Upper lobe of right lung (tissue), 1 donor: ENCODE measurements around the gene FBXW8. TPM values are rescaled to one million over a fixed set of nuclear protein-coding genes. Genes with fewer than 3 reads are reported as not detected.
A peak's percentile ranks its signal among the peaks of the same experiment; 100 is the strongest.

Experiments
- ATAC-seq: fragments of 200-7000 bp; cut with Tn5 transposase; one replicate; pipeline ENCODE4 v1.9.1; 2020; ENCODE audit warnings: mild to moderate bottlenecking, moderate library complexity
- DNase-seq: peaks from one replicate; pipeline ENCODE4 v3.0.0-alpha.2; 2020
- H3K27ac ChIP-seq: fragments of 200-600 bp; one replicate; pipeline ENCODE4 v1.8.0; 2022
- H3K27me3 ChIP-seq: fragments of 200-600 bp; one replicate; pipeline ENCODE4 v1.8.0; 2022; ENCODE audit warnings: mild to moderate bottlenecking
- H3K36me3 ChIP-seq: fragments of 200-600 bp; one replicate; pipeline ENCODE4 v1.8.0; 2022
- H3K4me1 ChIP-seq: fragments of 200-600 bp; one replicate; pipeline ENCODE4 v1.8.0; 2022
- H3K4me3 ChIP-seq: fragments of 200-600 bp; one replicate; pipeline ENCODE4 v1.8.0; 2022; ENCODE audit warnings: mild to moderate bottlenecking
- H3K9me3 ChIP-seq: fragments of 200-600 bp; one replicate; pipeline ENCODE4 v1.8.0; 2022
- intact Hi-C: fragments of 100-400 bp; cut with DNase I; formaldehyde crosslinking; loops from one replicate; pipeline ENCODE4 v1.11.0; 2022
- total RNA-seq: library from RNA; stranded (reverse); fragmentation: NEBNext Ultra II Directional; extraction: Animal tissue kit (Norgen Biotek cat#: 25700); gene quantifications from one replicate; pipeline ENCODE4 v1.2.1, GENCODE V29; 2021
- TF ChIP-seq, protein P1 (sequence below): fragments of 200-600 bp; IDR thresholded peaks from one replicate; pipeline ENCODE4 v1.8.0; 2022; ENCODE audit warnings: antibody characterized with exemption
- donor health status: DM: no; HTN: yes; CAD: no; lungs with severe emphysema.

FBXW8 gene
- total RNA-seq, 1 donor from 2014 or later = 16.8 TPM

GRCh38 chr12:117067016-117067415 is 156.3 kb downstream of the FBXW8 start:
- Histone ChIP-seq H3K4me3 (no peak overlapping the region), H3K4me1 (peaks cover 4% of the 10 kb centered on the region), H3K27me3 (no peaks in the 10 kb centered on the region), H3K27ac (no peak overlapping the region), H3K36me3 (no peaks in the 10 kb centered on the region), H3K9me3 (no peaks in the 10 kb centered on the region)
- TF ChIP-seq, protein P1, sequence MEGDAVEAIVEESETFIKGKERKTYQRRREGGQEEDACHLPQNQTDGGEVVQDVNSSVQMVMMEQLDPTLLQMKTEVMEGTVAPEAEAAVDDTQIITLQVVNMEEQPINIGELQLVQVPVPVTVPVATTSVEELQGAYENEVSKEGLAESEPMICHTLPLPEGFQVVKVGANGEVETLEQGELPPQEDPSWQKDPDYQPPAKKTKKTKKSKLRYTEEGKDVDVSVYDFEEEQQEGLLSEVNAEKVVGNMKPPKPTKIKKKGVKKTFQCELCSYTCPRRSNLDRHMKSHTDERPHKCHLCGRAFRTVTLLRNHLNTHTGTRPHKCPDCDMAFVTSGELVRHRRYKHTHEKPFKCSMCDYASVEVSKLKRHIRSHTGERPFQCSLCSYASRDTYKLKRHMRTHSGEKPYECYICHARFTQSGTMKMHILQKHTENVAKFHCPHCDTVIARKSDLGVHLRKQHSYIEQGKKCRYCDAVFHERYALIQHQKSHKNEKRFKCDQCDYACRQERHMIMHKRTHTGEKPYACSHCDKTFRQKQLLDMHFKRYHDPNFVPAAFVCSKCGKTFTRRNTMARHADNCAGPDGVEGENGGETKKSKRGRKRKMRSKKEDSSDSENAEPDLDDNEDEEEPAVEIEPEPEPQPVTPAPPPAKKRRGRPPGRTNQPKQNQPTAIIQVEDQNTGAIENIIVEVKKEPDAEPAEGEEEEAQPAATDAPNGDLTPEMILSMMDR = no peak
- intact Hi-C loops = no loop called here
- DNase-seq (no peak), ATAC-seq (no peak)

DNA sequence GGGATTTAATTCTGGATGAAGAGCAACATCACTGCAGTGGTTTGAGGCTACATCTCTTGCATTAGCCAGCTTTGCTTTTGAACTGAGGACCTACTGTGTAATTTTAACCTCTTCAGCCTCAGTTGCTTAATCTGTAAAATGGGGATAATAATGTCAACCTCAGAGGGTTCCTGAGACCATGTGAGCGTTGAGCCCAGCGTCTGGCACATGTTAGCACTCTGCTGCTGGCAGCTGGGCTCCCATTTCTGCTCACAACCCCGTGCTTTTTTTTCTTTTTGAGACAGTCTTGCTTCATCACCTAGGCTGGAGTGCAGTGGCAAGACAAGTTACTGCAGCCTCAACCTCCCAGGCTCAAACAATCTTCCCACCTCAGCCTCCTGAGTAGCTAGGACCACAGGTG is 156.9 kb downstream of the FBXW8 start:
- DNase-seq = no peak

DNA sequence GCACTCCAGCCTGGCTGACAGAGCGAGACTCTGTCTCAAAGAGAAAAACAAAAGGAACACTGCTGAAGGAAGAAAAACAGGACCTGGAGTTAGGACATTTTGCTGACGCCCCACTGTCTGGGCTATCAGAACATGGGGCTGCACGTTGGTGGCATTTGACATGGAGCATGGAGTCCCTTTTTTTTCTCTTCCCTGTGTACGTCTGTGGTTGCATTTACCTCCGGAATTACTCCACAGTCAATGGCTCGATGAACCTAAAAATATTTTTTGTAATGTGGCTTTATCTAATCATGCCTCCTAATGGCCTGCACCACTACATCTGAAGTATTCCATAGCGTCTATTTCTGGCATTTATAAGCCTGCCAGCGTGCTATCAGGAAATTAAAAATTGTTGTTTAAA is 157.7 kb downstream of the FBXW8 start:
- intact Hi-C loops = no loop called here
- Histone ChIP-seq H3K27me3 (no peaks in the 10 kb centered on the region), H3K36me3 (no peaks in the 10 kb centered on the region), H3K4me3 (no peak overlapping the region), H3K27ac (no peak overlapping the region), H3K9me3 (no peaks in the 10 kb centered on the region), H3K4me1 (peaks cover 2% of the 10 kb centered on the region)
- no peak for ATAC-seq
- no peak for DNase-seq
- TF ChIP-seq, protein P1 = no peak

More for the DNA sequence above, 156.9 kb downstream of the FBXW8 start:
- Histone ChIP-seq H3K27ac (no peak overlapping the region), H3K9me3 (no peaks in the 10 kb centered on the region), H3K4me3 (no peak overlapping the region), H3K36me3 (no peaks in the 10 kb centered on the region), H3K4me1 (peaks cover 4% of the 10 kb centered on the region), H3K27me3 (no peaks in the 10 kb centered on the region)
- TF ChIP-seq, protein P1 = no peak
- intact Hi-C loops = no loop called here
- no peak for ATAC-seq

GRCh38 chr12:117069101-117069797 is 158.5 kb downstream of the FBXW8 start:
- no peak overlapping the region for H3K4me3 ChIP-seq
- H3K27ac ChIP-seq = no peak overlapping the region
- H3K4me1 ChIP-seq = no peaks in the 10 kb centered on the region
- no peaks in the 10 kb centered on the region for H3K9me3 ChIP-seq
- TF ChIP-seq, protein P1 = no peak
- intact Hi-C loops = no loop called here
- no peaks in the 10 kb centered on the region for H3K27me3 ChIP-seq
- no peaks in the 10 kb centered on the region for H3K36me3 ChIP-seq
- DNase-seq (no peak), ATAC-seq (no peak)

DNA sequence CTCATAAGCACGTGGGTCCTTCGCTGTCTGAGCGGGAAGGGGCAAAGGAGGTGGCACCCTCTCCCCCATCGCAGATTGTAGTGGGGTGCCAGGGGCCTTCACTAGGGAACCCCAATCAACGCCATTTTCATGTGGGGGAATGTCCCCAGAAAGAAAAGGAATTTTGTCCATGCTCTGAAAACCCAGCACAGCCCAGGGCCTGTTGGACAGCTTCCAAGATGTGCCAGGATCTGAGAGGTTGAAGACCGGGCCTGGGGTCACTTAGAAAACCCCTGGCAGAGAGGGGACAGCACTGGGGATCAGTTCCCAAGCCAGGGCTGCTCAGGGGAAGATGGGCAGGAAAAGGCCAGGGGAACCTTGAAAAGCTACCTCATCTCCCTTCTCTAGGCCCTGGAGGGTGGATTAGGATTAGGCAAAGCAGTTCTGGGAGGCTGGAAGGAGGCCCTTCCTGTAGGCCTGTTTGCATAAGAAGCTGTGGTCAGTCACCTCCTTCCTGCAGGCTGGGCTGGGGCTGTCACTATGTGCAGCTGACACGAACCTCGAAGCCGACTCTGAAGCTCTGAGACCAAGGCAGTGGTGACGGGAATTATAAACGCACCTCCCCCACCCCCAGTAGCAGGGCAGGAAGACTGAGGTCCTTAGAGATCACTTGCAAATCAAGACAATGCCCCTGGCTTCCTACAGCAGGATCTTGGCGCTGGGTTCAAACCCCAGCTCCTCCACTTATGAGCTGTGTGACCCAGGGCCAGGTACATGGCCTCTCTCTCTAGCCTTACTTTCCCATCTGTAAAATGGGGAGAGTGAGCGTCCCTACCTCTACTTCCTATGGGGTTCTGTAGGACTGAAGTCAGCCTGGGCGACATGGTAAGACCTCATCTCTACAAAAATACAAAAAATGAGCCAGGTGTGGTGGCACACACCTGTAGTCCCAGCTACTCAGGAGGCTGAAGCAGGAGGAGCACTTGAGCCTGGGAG is 159.5 kb downstream of the FBXW8 start:
- H3K27ac ChIP-seq = no peak overlapping the region
- H3K4me1 ChIP-seq = no peaks in the 10 kb centered on the region
- ATAC-seq (peak; percentile 60), DNase-seq (no peak)
- no peaks in the 10 kb centered on the region for H3K27me3 ChIP-seq
- H3K36me3 ChIP-seq = no peaks in the 10 kb centered on the region
- TF ChIP-seq, protein P1 = no peak
- H3K9me3 ChIP-seq = no peaks in the 10 kb centered on the region
- no peak overlapping the region for H3K4me3 ChIP-seq
- intact Hi-C loops = no loop called here
